Neural cell (in vitro differentiated cells): Measurements from ENCODE around the gene SMR3B. TPM values are rescaled to one million over a fixed set of nuclear protein-coding genes. Genes with fewer than 3 reads are reported as not detected.

ENCODE experiments used
- H2AFZ ChIP-seq: fragments of 200-600, 300-800 bp; sonication (generic), shearing (Covaris generic); 2 replicates; pipeline ENCODE4 v1.6.0; 2014; ENCODE audit warnings: low read depth, mild to moderate bottlenecking, antibody characterized with exemption, low read length, moderate library complexity
- H3F3A ChIP-seq: fragments of 200-600 bp; shearing (Covaris generic); 2 replicates; pipeline ENCODE4 v1.6.1; 2016; ENCODE audit warnings: mild to moderate bottlenecking, moderate library complexity, mixed read lengths, antibody characterized with exemption, low read length; ENCODE audit not compliant: insufficient read depth, poor library complexity, severe bottlenecking
- H3K27ac ChIP-seq: fragments of 200-600, 300-800 bp; sonication (generic), shearing (Covaris generic); 2 replicates; pipeline ENCODE4 v1.5.1; 2014; ENCODE audit warnings: mild to moderate bottlenecking, low read length, moderate library complexity
- H3K27me3 ChIP-seq: fragments of 300-800, 200-600 bp; sonication (generic), shearing (Covaris generic); 2 replicates; pipeline ENCODE4 v1.6.0; 2014; ENCODE audit warnings: mild to moderate bottlenecking, low read depth, low read length, moderate library complexity; ENCODE audit not compliant: insufficient read depth
- H3K36me3 ChIP-seq: fragments of 300-800, 200-600 bp; sonication (generic), shearing (Covaris generic); 2 replicates; pipeline ENCODE4 v1.5.1; 2014; ENCODE audit warnings: mild to moderate bottlenecking, antibody characterized with exemption, low read length, moderate library complexity; ENCODE audit not compliant: insufficient read depth
- H3K4me2 ChIP-seq: fragments of 300-800, 200-600 bp; sonication (generic), shearing (Covaris generic); 2 replicates; pipeline ENCODE4 v1.6.0; 2014; ENCODE audit warnings: mild to moderate bottlenecking, low read length
- H3K4me3 ChIP-seq: fragments of 300-800, 200-600 bp; sonication (generic), shearing (Covaris generic); 2 replicates; pipeline ENCODE4 v1.5.1; 2014; ENCODE audit warnings: mild to moderate bottlenecking, low read length, moderate library complexity
- H3K79me2 ChIP-seq: fragments of 200-600 bp; shearing (Covaris generic); replicated peaks from 2 replicates; pipeline ENCODE4 v1.6.0; 2014; ENCODE audit warnings: mild to moderate bottlenecking, low read length, moderate library complexity; ENCODE audit not compliant: insufficient read depth
- H3K9ac ChIP-seq: fragments of 300-800, 200-600 bp; sonication (generic), shearing (Covaris generic); 2 replicates; pipeline ENCODE4 v1.6.1; 2016; ENCODE audit warnings: mild to moderate bottlenecking, low read length, mixed read lengths
- H3K9me2 ChIP-seq: fragments of 200-600 bp; shearing (Covaris generic); 2 replicates; pipeline ENCODE4 v1.6.1; 2016; ENCODE audit warnings: mild to moderate bottlenecking, low read length, mixed read lengths; ENCODE audit not compliant: insufficient read depth
- H3K9me3 ChIP-seq: fragments of 200-600, 300-800 bp; sonication (generic), shearing (Covaris generic); 2 replicates; pipeline ENCODE4 v1.6.1; 2016; ENCODE audit warnings: mild to moderate bottlenecking, mixed run types, low read length, moderate library complexity, mixed read lengths
- H4K20me1 ChIP-seq: fragments of 200-600 bp; shearing (Covaris generic); 2 replicates; pipeline ENCODE4 v1.6.1; 2016; ENCODE audit warnings: mild to moderate bottlenecking, mixed run types; ENCODE audit not compliant: insufficient read depth
- CTCF ChIP-seq: fragments of 450-650 bp; IDR thresholded peaks from 2 replicates; pipeline ENCODE4 v1.5.1; 2014; ENCODE audit warnings: antibody characterized with exemption, mild to moderate bottlenecking, moderate library complexity; ENCODE audit not compliant: poor library complexity, severe bottlenecking
- EP300 ChIP-seq: fragments of 450-650 bp; conservative IDR thresholded peaks from 2 replicates; pipeline ENCODE4 v1.6.1; 2014; ENCODE audit warnings: antibody characterized with exemption, mild to moderate bottlenecking, moderate library complexity; ENCODE audit not compliant: poor library complexity, severe bottlenecking
- EZH2 ChIP-seq: fragments of 200-600, 300-800 bp; shearing (Covaris generic), sonication (generic); IDR thresholded peaks from 2 replicates; pipeline ENCODE4 v1.6.1; 2014; ENCODE audit warnings: antibody characterized with exemption, low read length, borderline replicate concordance, mild to moderate bottlenecking; ENCODE audit not compliant: insufficient read depth, poor library complexity, severe bottlenecking
- MXI1 ChIP-seq: fragments of 450-650 bp; conservative IDR thresholded peaks from 2 replicates; pipeline ENCODE4 v1.6.1; 2014; ENCODE audit warnings: antibody characterized with exemption, mild to moderate bottlenecking; ENCODE audit not compliant: poor library complexity, severe bottlenecking
- POLR2AphosphoS5 ChIP-seq: IDR thresholded peaks from 2 replicates; pipeline ENCODE4 v1.6.1; 2012
- RAD21 ChIP-seq: fragments of 450-650 bp; conservative IDR thresholded peaks from 2 replicates; pipeline ENCODE4 v1.6.1; 2014; ENCODE audit warnings: antibody characterized with exemption, mild to moderate bottlenecking, moderate library complexity
- SMC3 ChIP-seq: fragments of 450-650 bp; conservative IDR thresholded peaks from 2 replicates; pipeline ENCODE4 v1.6.1; 2014; ENCODE audit warnings: antibody characterized with exemption, mild to moderate bottlenecking, moderate library complexity; ENCODE audit not compliant: poor library complexity
- TAF1 ChIP-seq: IDR thresholded peaks from 2 replicates; pipeline ENCODE4 v1.6.1; 2012; ENCODE audit warnings: low read depth
- polyA plus RNA-seq: library from polyadenylated mRNA; depleted of rRNA; stranded (reverse); fragments of >200 nt; gene quantifications from 2 replicates; pipeline ENCODE4 v1.2.3, GENCODE V29; 2014
- TF ChIP-seq, protein P1 (sequence below): IDR thresholded peaks from 2 replicates; pipeline ENCODE4 v1.6.1; 2012; ENCODE audit warnings: borderline replicate concordance

SMR3B gene
- polyA plus RNA-seq, 1 donor from 2014 or later = not detected

GRCh38 chr4:70336043-70336442, 46.9 kb upstream of the SMR3B start:
- no peak for TF ChIP-seq EZH2
- no peak for TF ChIP-seq RAD21
- TF ChIP-seq TAF1 = no peak
- TF ChIP-seq, protein P1, sequence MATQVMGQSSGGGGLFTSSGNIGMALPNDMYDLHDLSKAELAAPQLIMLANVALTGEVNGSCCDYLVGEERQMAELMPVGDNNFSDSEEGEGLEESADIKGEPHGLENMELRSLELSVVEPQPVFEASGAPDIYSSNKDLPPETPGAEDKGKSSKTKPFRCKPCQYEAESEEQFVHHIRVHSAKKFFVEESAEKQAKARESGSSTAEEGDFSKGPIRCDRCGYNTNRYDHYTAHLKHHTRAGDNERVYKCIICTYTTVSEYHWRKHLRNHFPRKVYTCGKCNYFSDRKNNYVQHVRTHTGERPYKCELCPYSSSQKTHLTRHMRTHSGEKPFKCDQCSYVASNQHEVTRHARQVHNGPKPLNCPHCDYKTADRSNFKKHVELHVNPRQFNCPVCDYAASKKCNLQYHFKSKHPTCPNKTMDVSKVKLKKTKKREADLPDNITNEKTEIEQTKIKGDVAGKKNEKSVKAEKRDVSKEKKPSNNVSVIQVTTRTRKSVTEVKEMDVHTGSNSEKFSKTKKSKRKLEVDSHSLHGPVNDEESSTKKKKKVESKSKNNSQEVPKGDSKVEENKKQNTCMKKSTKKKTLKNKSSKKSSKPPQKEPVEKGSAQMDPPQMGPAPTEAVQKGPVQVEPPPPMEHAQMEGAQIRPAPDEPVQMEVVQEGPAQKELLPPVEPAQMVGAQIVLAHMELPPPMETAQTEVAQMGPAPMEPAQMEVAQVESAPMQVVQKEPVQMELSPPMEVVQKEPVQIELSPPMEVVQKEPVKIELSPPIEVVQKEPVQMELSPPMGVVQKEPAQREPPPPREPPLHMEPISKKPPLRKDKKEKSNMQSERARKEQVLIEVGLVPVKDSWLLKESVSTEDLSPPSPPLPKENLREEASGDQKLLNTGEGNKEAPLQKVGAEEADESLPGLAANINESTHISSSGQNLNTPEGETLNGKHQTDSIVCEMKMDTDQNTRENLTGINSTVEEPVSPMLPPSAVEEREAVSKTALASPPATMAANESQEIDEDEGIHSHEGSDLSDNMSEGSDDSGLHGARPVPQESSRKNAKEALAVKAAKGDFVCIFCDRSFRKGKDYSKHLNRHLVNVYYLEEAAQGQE = no peak
- TF ChIP-seq MXI1 = no peak
- TF ChIP-seq EP300 = no peak
- no peak for TF ChIP-seq POLR2AphosphoS5
- TF ChIP-seq SMC3 = no peak
- no peak for TF ChIP-seq CTCF
- Histone ChIP-seq H3K27ac (no peak overlapping the region), H3K9me3 (no peaks in the 10 kb centered on the region), H3K4me2 (no peak overlapping the region), H3F3A (no peaks in the 10 kb centered on the region), H3K79me2 (no peaks in the 10 kb centered on the region), H4K20me1 (no peaks in the 10 kb centered on the region), H3K36me3 (no peaks in the 10 kb centered on the region), H3K9ac (no peak overlapping the region), H3K4me3 (no peak overlapping the region), H2AFZ (no peak overlapping the region), H3K27me3 (no peaks in the 10 kb centered on the region), H3K9me2 (no peaks in the 10 kb centered on the region)

GRCh38 chr4:70337886-70338420, 45.0 kb upstream of the SMR3B start:
- Histone ChIP-seq H3K9me3 (no peaks in the 10 kb centered on the region), H3K4me3 (no peak overlapping the region), H3K36me3 (no peaks in the 10 kb centered on the region), H3K9ac (no peak overlapping the region), H3K9me2 (no peaks in the 10 kb centered on the region), H2AFZ (no peak overlapping the region), H3K27ac (no peak overlapping the region), H3K27me3 (no peaks in the 10 kb centered on the region), H3K4me2 (no peak overlapping the region), H3K79me2 (no peaks in the 10 kb centered on the region), H3F3A (no peaks in the 10 kb centered on the region), H4K20me1 (no peaks in the 10 kb centered on the region)
- TF ChIP-seq POLR2AphosphoS5 (no peak), SMC3 (no peak), RAD21 (no peak), EP300 (no peak), TAF1 (no peak), CTCF (no peak), EZH2 (no peak), MXI1 (no peak)
- TF ChIP-seq, protein P1 = no peak
